Activated CD4-positive, alpha-beta T cell treated with anti-CD3 and anti-CD28 coated beads, Interleukin-2, amount 50 U/mL, for 16 hours (primary cell): ENCODE results near the gene GRIA2.

ENCODE experiments used
- DNase-seq: peaks from one replicate; pipeline ENCODE4 v3.0.0-alpha.2; 2020

The GRIA2 gene

GRCh38 chr4:157265281-157265680 lies 44.8 kb downstream of the GRIA2 start:
- DNase-seq, result no peak

DNA sequence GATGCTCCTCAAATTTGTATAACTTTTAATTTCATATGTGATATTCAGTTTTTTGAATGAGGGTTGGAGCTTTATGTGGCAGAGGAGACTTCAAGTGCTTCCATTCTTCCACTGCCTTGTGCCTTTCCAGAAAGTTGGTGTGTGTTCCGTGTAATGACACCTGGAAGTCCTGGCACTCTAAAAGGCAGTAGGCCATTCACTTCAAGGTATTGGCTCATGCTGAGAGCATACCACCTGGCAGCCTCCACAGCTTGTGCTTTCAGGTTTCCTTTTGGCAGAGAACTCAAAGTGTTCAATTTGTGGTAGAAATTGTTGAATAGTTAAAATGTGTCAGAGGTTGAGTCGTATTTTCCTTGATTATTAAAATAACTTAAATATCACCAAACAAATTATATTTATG lies 49.6 kb downstream of the GRIA2 start:
- DNase-seq, result no peak

DNA sequence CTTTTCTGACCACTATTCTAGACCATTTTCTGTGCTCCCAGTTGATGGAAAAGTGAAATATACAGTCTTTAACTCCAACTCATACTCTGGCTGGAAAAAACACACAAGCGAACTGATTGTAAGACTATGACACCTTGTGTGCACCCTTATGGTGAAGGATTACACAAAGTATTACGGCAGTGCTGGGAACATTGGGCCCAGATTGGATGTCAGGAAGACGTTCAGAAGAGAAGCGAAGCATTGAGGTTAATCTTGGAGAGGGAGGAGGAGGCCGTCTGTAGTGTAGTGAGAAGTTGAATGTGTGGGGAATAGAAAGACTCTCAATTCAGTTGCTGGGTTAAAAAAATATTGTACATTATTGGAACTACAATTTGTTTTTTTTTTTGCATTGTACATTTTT lies 50.0 kb downstream of the GRIA2 start:
- no peak for DNase-seq

DNA sequence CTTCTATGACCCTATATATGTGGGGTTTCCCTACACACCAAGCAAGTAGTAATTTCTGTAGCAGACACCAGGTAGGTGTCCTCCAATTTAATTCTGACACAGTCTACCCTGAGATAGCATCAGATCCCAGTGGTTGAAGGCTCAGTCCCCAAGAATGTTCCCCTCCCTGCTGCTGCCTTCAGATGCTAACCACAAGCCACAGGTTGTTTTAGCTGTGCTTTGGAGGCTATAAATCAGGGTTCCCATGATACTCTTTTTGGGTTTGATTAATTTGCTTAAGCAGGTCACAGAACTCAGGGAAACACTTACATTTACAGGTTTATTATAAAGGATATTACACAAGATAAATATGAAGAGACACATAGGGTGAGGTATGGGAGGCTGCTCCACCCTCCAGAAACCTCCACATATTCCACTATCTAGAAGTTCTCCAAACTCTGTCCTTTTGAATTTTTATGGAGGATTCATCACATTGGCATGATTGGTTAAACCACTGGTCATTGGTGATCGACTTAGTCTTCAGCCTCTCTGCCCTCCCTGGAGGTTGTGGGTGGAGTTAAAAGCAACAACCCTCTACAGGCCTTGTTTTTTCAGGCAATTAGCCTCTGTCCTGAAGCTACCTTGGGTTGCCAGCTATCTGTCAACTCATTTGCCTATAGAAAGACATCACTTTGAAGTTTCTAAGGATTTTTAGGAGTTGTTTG lies 50.8 kb downstream of the GRIA2 start:
- no peak for DNase-seq

DNA sequence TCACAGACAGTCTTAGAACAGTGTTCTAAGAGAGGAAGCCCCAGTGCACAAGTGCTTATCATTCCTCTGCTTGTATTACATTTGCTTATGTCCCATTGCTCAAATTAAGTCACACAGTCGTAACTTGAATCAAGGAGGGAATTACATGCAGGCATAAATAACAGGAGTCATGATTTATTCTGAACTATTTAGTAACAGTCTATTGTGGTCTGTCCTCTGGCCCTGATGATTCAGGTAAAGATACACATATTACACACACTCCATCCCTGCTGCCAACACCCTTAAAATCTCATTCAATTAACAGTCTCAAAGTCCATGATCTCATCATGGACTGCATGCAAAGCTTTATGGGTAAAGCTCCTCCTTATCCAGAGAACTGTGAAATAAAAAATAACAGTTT lies 60.1 kb downstream of the GRIA2 start:
- DNase-seq, result no peak

DNA sequence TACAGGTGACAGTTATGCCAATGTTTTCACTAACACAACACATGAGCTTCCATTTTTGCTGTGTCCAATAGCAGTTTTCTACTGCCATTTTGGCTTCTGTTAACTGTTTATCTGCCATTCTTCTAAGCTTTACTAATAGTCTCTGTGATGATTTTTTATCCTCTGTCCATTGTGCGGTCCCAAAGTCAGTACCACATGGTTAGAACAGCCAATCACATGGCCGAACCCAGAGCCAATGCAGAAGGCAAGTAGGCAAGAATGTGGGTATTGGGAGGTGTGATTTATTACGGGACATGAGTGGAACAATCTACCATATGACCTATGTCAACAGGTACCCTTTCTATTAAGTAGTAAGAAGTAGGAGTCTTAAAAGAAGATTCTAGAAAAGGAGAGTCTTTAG lies 61.5 kb downstream of the GRIA2 start:
- no peak for DNase-seq

DNA sequence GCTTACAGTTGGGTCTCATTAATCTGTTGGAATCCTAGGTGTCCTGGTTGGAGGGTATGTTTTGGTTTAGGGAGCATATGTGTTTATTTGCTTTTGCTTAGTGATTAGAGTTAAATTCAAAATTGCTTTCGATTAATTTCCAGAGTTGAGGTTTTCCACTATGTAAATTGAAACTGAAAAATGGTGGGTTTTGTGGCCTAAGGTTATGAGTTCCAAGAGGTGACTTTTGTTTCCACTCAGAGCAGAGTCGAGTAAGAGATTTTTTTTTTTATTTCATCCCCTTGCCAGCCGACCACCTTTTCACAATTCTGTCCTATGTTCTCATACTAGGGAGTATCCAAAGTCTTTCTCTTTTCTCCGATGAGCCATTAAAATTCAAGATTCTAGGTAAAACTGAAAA lies 66.9 kb downstream of the GRIA2 start:
- DNase-seq, result peak; percentile 16

DNA sequence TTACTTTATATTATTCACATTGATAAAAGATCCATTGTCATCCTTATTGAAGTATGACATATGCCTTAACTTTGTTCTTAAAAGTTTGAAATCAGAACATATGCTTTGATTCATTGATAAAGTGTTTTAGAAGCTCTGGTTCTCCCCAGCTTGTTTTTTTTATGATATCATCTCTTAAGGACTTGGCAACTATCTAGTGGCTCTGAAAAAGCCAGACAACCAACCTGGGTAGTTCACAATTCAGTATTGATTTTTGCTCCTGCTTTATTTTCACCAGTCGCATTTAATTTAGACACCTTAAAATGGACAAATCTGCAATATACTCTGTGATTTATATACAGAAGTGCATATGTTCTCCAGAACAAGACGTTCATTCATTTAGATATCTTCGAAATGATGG lies 70.1 kb downstream of the GRIA2 start:
- no peak for DNase-seq

DNA sequence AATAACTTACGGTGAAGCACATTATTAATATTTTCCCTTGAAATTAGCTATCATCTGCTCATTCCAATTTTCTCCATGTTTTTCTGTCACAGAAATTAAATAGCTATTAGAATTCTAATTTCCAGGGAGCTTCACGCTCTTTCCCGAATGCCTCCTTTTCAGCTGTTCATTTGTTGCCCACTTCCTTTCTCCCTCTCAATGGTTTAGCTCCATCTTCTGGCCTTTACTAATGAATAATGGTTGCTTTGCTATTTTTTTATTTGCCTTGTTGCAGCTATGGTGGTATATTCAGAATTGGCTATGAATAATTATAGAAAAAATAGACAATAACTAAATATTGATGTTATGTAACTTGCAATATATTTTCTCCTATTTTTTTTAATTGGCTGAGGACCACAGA lies 70.5 kb downstream of the GRIA2 start:
- no peak for DNase-seq

DNA sequence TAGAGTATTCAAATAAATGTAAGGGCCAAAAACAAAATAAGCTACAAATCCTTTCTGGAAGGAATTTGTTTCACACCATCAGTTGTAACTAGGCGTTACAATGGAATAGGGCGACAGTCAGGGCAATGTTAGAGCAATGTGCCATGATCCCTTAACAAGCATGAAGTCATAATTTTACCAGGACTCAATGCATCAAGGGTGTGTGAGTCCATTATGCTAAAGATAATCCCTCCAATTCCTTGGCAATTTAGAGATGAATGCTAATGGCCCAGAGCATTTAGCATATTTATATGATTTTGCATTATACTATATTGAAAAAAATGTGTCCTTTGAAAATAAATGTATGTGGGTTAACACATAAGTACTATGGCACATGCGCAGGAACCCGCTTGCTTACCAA lies 73.1 kb downstream of the GRIA2 start:
- DNase-seq, result no peak

- DNase-seq, result no peak
These were observed 74.0 kb downstream of the GRIA2 start for GRCh38 chr4:157294575-157294974.

GRCh38 chr4:157300701-157301100 lies 80.2 kb downstream of the GRIA2 start:
- DNase-seq, result no peak

DNA sequence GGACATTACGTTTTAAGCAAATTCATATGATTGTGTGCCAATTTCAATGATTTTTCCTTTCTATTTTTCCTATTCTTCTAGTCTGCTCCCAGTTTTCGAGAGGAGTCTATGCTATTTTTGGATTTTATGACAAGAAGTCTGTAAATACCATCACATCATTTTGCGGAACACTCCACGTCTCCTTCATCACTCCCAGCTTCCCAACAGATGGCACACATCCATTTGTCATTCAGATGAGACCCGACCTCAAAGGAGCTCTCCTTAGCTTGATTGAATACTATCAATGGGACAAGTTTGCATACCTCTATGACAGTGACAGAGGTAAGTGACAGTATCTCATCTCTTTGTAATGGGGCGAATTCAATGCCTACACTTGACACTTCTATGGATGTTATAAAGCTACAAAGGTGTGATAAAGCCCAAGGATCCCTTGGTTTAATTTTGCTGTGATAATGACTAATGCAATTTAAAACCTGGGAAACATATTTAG lies 83.0 kb downstream of the GRIA2 start:
- DNase-seq, result no peak

DNA sequence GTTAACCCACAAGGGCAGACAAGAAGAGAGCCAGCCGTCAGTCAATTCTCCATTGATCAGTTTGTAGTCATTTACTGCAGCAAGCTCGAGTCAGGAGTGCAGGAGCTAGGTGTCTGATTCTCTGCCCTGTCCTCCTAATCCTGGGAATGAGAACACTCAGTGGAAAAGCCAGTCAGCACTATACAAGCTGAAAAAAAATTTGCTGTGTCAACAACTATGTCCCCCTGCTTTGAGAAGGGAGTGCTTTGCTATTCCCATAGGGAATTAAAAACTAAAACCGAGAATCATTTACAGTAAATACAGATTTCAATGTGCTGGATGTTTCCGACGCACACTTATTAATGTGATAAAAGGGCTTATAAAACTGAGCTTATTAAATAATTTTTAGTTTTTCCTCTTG lies 84.2 kb downstream of the GRIA2 start:
- no peak for DNase-seq

GRCh38 chr4:157312702-157313101 lies 92.2 kb downstream of the GRIA2 start:
- no peak for DNase-seq

GRCh38 chr4:157314906-157315305 lies 94.4 kb downstream of the GRIA2 start:
- DNase-seq, result no peak

DNA sequence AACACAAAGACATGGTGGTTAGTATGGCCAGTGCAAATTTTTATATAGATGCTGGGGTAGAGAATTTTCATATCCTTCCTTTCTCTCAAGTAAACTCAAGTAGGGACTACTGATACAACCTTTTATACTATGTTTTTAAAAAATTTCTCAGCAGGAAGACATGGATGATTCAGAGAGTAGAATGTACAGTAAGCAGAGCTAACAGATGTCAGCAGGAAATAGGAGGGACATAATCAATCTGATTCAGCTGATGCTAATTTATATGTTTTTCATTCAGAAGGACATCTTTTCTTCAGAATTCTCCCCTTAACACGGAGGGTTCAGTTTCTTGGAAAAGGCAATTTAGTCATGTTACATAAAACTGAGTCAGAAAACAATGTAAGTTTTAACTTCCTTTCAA lies 95.4 kb downstream of the GRIA2 start:
- DNase-seq, result no peak

DNA sequence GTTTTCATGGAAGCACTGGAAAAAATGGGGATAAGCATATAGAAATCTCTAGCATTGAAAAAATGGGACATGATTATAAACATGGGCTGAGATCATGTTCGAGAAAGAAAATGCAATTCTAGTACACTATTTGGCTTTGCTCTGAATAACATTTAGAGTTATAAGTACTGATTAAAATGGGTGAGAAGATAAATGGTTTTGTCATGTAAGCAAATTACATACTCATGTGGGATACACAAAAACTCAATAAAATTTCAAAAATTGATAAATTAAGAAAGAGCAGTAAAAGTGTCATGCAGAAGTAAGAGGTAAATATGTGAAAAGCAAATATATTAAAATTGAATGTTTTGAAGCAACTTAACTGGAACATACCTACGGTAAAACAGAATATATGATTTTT lies 99.6 kb downstream of the GRIA2 start:
- DNase-seq, result no peak

GRCh38 chr4:157327666-157328065 lies 107.1 kb downstream of the GRIA2 start:
- no peak for DNase-seq

DNA sequence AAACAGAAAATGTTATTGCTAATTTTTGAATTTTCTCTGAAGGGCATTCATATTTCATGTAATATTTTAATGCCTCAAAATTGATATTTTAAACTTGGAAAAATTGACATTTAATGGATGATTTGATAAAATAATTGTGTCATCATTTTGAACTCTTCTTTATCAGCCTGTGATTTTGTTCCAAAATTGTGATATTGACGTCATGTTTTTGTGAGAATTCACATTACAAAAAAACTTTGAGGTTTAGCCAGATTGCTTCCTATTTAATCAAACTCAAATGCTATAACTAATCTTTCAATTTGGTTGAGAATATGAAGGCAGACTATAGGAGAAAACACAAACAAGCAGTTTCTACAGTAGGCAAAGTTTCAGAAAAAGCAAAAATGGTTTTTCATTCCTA lies 137.4 kb downstream of the GRIA2 start:
- DNase-seq, result no peak

- DNase-seq, result no peak
These were observed 137.9 kb downstream of the GRIA2 start for GRCh38 chr4:157358439-157358838.

- no peak for DNase-seq
These were observed 138.3 kb downstream of the GRIA2 start for GRCh38 chr4:157358851-157359250.

DNA sequence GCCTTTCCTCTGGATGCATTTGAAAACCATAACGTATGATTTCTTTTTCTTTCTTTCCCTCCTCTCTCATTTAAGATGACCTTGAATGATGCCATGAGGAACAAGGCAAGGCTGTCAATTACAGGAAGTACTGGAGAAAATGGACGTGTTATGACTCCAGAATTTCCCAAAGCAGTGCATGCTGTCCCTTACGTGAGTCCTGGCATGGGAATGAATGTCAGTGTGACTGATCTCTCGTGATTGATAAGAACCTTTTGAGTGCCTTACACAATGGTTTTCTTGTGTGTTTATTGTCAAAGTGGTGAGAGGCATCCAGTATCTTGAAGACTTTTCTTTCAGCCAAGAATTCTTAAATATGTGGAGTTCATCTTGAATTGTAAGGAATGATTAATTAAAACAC lies 142.8 kb downstream of the GRIA2 start:
- DNase-seq, result no peak

- DNase-seq, result no peak
These were observed 151.6 kb downstream of the GRIA2 start for GRCh38 chr4:157372154-157372553.

DNA sequence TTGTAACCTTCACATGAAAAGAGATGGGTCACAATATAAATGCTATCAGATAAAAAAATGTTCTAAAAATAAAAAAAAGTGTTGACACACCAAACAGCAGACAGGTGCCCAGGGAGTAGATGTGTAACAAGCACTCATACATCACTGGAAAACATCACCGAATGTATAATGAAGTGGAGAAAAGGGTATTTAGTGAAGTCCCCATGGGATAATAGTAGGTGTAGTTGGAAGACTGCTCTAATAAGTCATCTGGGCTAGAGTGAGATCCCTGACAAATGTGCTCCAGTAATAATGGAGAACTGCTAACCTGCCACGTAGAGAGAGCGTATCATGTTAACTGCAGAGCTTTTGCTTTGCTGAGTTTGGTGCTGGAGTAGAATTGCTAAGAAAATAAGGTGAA lies 152.0 kb downstream of the GRIA2 start:
- no peak for DNase-seq

GRCh38 chr4:157389741-157390140 lies 169.2 kb downstream of the GRIA2 start:
- no peak for DNase-seq
